Measurements from ENCODE around the gene CSNK1A1. TPM values are rescaled to one million over a fixed set of nuclear protein-coding genes. Genes with fewer than 3 reads are reported as not detected.

CSNK1A1 gene
- total and polyA plus RNA-seq, 2 donors from 2014 or later: 63.9 to 221 TPM

- Histone ChIP-seq H3K36me3 (ENCODE audit: control insufficient read depth in 2 of 3, insufficient read depth in 3 of 3, low read length in 3 of 3) (no peaks in the 10 kb centered on the region), H3K27ac (ENCODE audit: low read depth in 2 of 2, low read length in 2 of 2) (no peak overlapping the region), H3K9ac (ENCODE audit: low read length in 3 of 3) (no peak overlapping the region), H3K9me3 (ENCODE audit: control insufficient read depth in 2 of 3, insufficient read depth in 1 of 3, low read length in 3 of 3) (no peaks in the 10 kb centered on the region), H3K4me1 (ENCODE audit: control insufficient read depth in 2 of 3, insufficient read depth in 2 of 3, low read depth in 1 of 3, low read length in 3 of 3) (peaks cover 0 to 11% (median 5%) of the 10 kb centered on the region in 3 donors), H3K27me3 (ENCODE audit: control insufficient read depth, insufficient read depth, low read length) (no peaks in the 10 kb centered on the region), H3K4me3 (ENCODE audit: low read length in 3 of 3) (no peak overlapping the region)
- DNase-seq: no peak
- TF ChIP-seq CTCF (IDR thresholded peaks at IDR 0.05; ENCODE audit: borderline replicate concordance, extremely low read depth, insufficient read depth): no peak
- FAIRE-seq: no peak
- intact Hi-C loops (cut with DNase I): no loop called here
These were observed 35.6 kb upstream of the CSNK1A1 start for GRCh38 chr5:149586708-149587318.

- Histone ChIP-seq H3K27me3 (ENCODE audit: control insufficient read depth, insufficient read depth, low read length) (no peaks in the 10 kb centered on the region), H3K9ac (ENCODE audit: low read length in 3 of 3) (no peak overlapping the region), H3K36me3 (ENCODE audit: control insufficient read depth in 2 of 3, insufficient read depth in 3 of 3, low read length in 3 of 3) (no peaks in the 10 kb centered on the region), H3K27ac (ENCODE audit: low read depth in 2 of 2, low read length in 2 of 2) (no peak overlapping the region), H3K4me3 (ENCODE audit: low read length in 3 of 3) (no peak overlapping the region), H3K4me1 (ENCODE audit: control insufficient read depth in 2 of 3, insufficient read depth in 2 of 3, low read depth in 1 of 3, low read length in 3 of 3) (peaks cover 0 to 12% (median 5%) of the 10 kb centered on the region in 3 donors), H3K9me3 (ENCODE audit: control insufficient read depth in 2 of 3, insufficient read depth in 1 of 3, low read length in 3 of 3) (no peaks in the 10 kb centered on the region)
- no peak for TF ChIP-seq CTCF (IDR thresholded peaks at IDR 0.05; ENCODE audit: borderline replicate concordance, extremely low read depth, insufficient read depth)
- FAIRE-seq: no peak
- intact Hi-C loops (cut with DNase I): no loop called here
- DNase-seq: no peak
These were observed 34.7 kb upstream of the CSNK1A1 start for GRCh38 chr5:149585910-149586309.

GRCh38 chr5:149584121-149584520 lies 32.9 kb upstream of the CSNK1A1 start:
- Histone ChIP-seq H3K27me3 (ENCODE audit: control insufficient read depth, insufficient read depth, low read length) (no peaks in the 10 kb centered on the region), H3K9ac (ENCODE audit: low read length in 3 of 3) (peak overlapping the region in 1 of 3 donors; percentile 23), H3K36me3 (ENCODE audit: control insufficient read depth in 2 of 3, insufficient read depth in 3 of 3, low read length in 3 of 3) (no peaks in the 10 kb centered on the region), H3K9me3 (ENCODE audit: control insufficient read depth in 2 of 3, insufficient read depth in 1 of 3, low read length in 3 of 3) (no peaks in the 10 kb centered on the region), H3K27ac (ENCODE audit: low read depth in 2 of 2, low read length in 2 of 2) (peak overlapping the region in 1 of 2 donors; percentile 41), H3K4me3 (ENCODE audit: low read length in 3 of 3) (no peak overlapping the region), H3K4me1 (ENCODE audit: control insufficient read depth in 2 of 3, insufficient read depth in 2 of 3, low read depth in 1 of 3, low read length in 3 of 3) (peaks cover 4 to 12% (median 8%) of the 10 kb centered on the region in 3 donors)
- no peak for FAIRE-seq
- DNase-seq: peak in 2 of 5 donors; percentile 24 to 49
- intact Hi-C loops (cut with DNase I): no loop called here
- no peak for TF ChIP-seq CTCF (IDR thresholded peaks at IDR 0.05; ENCODE audit: borderline replicate concordance, extremely low read depth, insufficient read depth)

Data from kidney (tissue), 14 donors.